ENCODE measurements around the gene ANO1. TPM values are rescaled to one million over a fixed set of nuclear protein-coding genes. Genes with fewer than 3 reads are reported as not detected.
A peak's percentile ranks its signal among the peaks of the same experiment; 100 is the strongest.

The ANO1 gene
- total RNA-seq, 4 donors from 2014 or later: 5.1 to 17.5 (median 14.5) TPM

- no peaks in the 10 kb centered on the region for H3K36me3 ChIP-seq
- TF ChIP-seq, protein P1, sequence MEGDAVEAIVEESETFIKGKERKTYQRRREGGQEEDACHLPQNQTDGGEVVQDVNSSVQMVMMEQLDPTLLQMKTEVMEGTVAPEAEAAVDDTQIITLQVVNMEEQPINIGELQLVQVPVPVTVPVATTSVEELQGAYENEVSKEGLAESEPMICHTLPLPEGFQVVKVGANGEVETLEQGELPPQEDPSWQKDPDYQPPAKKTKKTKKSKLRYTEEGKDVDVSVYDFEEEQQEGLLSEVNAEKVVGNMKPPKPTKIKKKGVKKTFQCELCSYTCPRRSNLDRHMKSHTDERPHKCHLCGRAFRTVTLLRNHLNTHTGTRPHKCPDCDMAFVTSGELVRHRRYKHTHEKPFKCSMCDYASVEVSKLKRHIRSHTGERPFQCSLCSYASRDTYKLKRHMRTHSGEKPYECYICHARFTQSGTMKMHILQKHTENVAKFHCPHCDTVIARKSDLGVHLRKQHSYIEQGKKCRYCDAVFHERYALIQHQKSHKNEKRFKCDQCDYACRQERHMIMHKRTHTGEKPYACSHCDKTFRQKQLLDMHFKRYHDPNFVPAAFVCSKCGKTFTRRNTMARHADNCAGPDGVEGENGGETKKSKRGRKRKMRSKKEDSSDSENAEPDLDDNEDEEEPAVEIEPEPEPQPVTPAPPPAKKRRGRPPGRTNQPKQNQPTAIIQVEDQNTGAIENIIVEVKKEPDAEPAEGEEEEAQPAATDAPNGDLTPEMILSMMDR (IDR thresholded peaks at IDR 0.05): no peak
- no peak for TF ChIP-seq POLR2A (IDR thresholded peaks at IDR 0.05)
- no peak for DNase-seq
- no peaks in the 10 kb centered on the region for H3K9me3 ChIP-seq
- peaks cover 12 to 51% (median 19%) of the 10 kb centered on the region in 3 donors for H3K4me1 ChIP-seq
- WGBS, 2 donors: 36 to 37% methylated on average over 8 to 17 of the region's 24 CpGs
- peaks cover 0 to 12% (median 0%) of the 10 kb centered on the region in 4 donors for H3K27me3 ChIP-seq
- H3K4me3 ChIP-seq: no peak overlapping the region
- intact Hi-C loops (cut with DNase I): no loop called here
- peak overlapping the region; percentile 48 to 62 (median 52) for H3K27ac ChIP-seq
Measured at GRCh38 chr11:70159627-70160570, 81.8 kb downstream of the ANO1 start.

DNA sequence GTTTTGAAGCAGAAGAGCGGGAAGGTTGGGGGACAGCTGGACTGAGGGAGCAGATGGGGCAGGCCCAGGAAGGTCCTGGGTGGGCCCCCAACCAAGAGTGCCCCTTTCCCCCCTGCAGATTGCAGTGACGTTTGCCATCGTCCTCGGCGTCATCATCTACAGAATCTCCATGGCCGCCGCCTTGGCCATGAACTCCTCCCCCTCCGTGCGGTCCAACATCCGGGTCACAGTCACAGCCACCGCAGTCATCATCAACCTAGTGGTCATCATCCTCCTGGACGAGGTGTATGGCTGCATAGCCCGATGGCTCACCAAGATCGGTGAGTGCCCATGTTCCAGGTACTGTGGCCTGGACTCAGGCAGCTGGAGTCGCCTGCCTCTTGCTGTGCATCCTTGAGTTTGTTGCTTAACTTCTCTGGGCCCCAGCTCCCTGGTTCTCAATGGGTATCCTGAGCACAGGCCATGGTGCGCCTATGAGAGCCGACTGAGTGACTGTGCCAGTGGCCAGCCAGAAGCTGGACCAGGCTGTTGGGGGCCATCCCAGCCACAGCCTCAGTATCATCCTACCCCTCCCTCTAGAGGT is 83.0 kb downstream of the ANO1 start:
- Histone ChIP-seq H3K4me3 (no peak overlapping the region), H3K36me3 (no peaks in the 10 kb centered on the region), H3K4me1 (peaks cover 12 to 39% (median 15%) of the 10 kb centered on the region in 3 donors), H3K27ac (no peak overlapping the region), H3K9me3 (no peaks in the 10 kb centered on the region), H3K27me3 (peaks cover 0 to 12% (median 0%) of the 10 kb centered on the region in 4 donors)
- TF ChIP-seq POLR2A (IDR thresholded peaks at IDR 0.05): no peak
- TF ChIP-seq, protein P1 (IDR thresholded peaks at IDR 0.05): no peak
- intact Hi-C loops (cut with DNase I): no loop called here
- no peak for DNase-seq
- WGBS, 2 donors: 89 to 100% methylated on average over 8 to 13 of the region's 17 CpGs

- H3K36me3 ChIP-seq: no peaks in the 10 kb centered on the region
- peaks cover 7 to 13% (median 9%) of the 10 kb centered on the region in 3 donors for H3K4me1 ChIP-seq
- intact Hi-C loops (cut with DNase I): no loop called here
- DNase-seq: no peak
- H3K27ac ChIP-seq: no peak overlapping the region
- no peak overlapping the region for H3K4me3 ChIP-seq
- no peaks in the 10 kb centered on the region for H3K9me3 ChIP-seq
- H3K27me3 ChIP-seq: peaks cover 0 to 26% (median 0%) of the 10 kb centered on the region in 4 donors
- TF ChIP-seq, protein P1 (IDR thresholded peaks at IDR 0.05): no peak
- TF ChIP-seq POLR2A (IDR thresholded peaks at IDR 0.05): no peak
- WGBS, 2 donors: 69 to 96% methylated on average over 2 to 4 of the region's 10 CpGs
Measured at GRCh38 chr11:70164705-70165104, 86.6 kb downstream of the ANO1 start.

DNA sequence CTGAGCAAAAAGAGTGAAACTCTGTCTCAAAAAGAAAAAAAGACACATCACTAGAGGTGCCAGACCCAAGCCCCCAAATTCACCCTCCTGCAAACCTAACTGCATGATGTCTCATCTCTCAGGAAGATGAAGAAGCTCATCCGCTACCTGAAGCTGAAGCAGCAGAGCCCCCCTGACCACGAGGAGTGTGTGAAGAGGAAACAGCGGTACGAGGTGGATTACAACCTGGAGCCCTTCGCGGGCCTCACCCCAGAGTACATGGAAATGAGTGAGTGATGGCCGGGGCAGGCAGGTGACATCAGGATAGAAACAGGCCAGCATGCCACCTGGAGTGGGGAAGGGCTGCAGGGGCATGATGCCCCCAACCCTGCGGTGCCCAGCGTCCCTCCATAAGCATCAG is 89.0 kb downstream of the ANO1 start:
- TF ChIP-seq POLR2A (IDR thresholded peaks at IDR 0.05): no peak
- TF ChIP-seq, protein P1 (IDR thresholded peaks at IDR 0.05): no peak
- H3K4me3 ChIP-seq: no peak overlapping the region
- peaks cover 0 to 20% (median 0%) of the 10 kb centered on the region in 4 donors for H3K27me3 ChIP-seq
- DNase-seq: no peak
- 76 to 81% methylated on average over 8 to 9 of the region's 9 CpGs for WGBS, 2 donors
- no peaks in the 10 kb centered on the region for H3K9me3 ChIP-seq
- intact Hi-C loops (cut with DNase I): no loop called here
- H3K36me3 ChIP-seq: no peaks in the 10 kb centered on the region
- no peak overlapping the region for H3K27ac ChIP-seq
- H3K4me1 ChIP-seq: no peaks in the 10 kb centered on the region
